ENCODE results near the gene KLF3.

KLF3 gene

GRCh38 chr4:38656111-38656510 lies 7.9 kb upstream of the KLF3 start:
- DNase-seq (ENCODE audit: low spot score), result no peak

GRCh38 chr4:38659346-38659745 lies 4.7 kb upstream of the KLF3 start:
- DNase-seq (ENCODE audit: low spot score), result no peak

GRCh38 chr4:38660838-38661237 lies 3.2 kb upstream of the KLF3 start:
- no peak for DNase-seq (ENCODE audit: low spot score)

- DNase-seq (ENCODE audit: low spot score), result no peak
These were observed 2.6 kb upstream of the KLF3 start for GRCh38 chr4:38661371-38661770.

GRCh38 chr4:38662522-38663089 lies 1.4 kb upstream of the KLF3 start:
- DNase-seq (ENCODE audit: low spot score), result no peak

GRCh38 chr4:38663090-38663800 lies 754 bp upstream of the KLF3 start:
- DNase-seq (ENCODE audit: low spot score), result peak; percentile 34

GRCh38 chr4:38664706-38665401 lies 855 bp downstream of the KLF3 start:
- peak; percentile 46 for DNase-seq (ENCODE audit: low spot score)

- DNase-seq (ENCODE audit: low spot score), result no peak
These were observed 1.8 kb downstream of the KLF3 start for GRCh38 chr4:38665551-38666411.

GRCh38 chr4:38666766-38667084 lies 2.7 kb downstream of the KLF3 start:
- DNase-seq (ENCODE audit: low spot score), result no peak

- DNase-seq (ENCODE audit: low spot score), result peak; percentile 87
These were observed 3.3 kb downstream of the KLF3 start for GRCh38 chr4:38667085-38667893.

GRCh38 chr4:38668203-38668971 lies 4.4 kb downstream of the KLF3 start:
- no peak for DNase-seq (ENCODE audit: low spot score)

GRCh38 chr4:38669208-38669607 lies 5.2 kb downstream of the KLF3 start:
- DNase-seq (ENCODE audit: low spot score), result no peak

GRCh38 chr4:38670109-38670901 lies 6.3 kb downstream of the KLF3 start:
- DNase-seq (ENCODE audit: low spot score), result no peak

GRCh38 chr4:38670939-38671591 lies 7.1 kb downstream of the KLF3 start:
- DNase-seq (ENCODE audit: low spot score), result no peak

- DNase-seq (ENCODE audit: low spot score), result no peak
These were observed 7.6 kb downstream of the KLF3 start for GRCh38 chr4:38671592-38671940.

- no peak for DNase-seq (ENCODE audit: low spot score)
These were observed 8.0 kb downstream of the KLF3 start for GRCh38 chr4:38672074-38672396.

GRCh38 chr4:38672397-38673129 lies 8.6 kb downstream of the KLF3 start:
- DNase-seq (ENCODE audit: low spot score), result peak; percentile 16

GRCh38 chr4:38673130-38673978 lies 9.4 kb downstream of the KLF3 start:
- peak; percentile 81 for DNase-seq (ENCODE audit: low spot score)
